Activated CD4-positive, alpha-beta T cell treated with anti-CD3 and anti-CD28 coated beads, Interleukin-2, amount 50 U/mL, for 1 hour (primary cell): ENCODE results near the gene HOXC12.

Experiments
- DNase-seq: peaks from one replicate; pipeline ENCODE4 v3.0.0-alpha.2; 2020

The HOXC12 gene

DNA sequence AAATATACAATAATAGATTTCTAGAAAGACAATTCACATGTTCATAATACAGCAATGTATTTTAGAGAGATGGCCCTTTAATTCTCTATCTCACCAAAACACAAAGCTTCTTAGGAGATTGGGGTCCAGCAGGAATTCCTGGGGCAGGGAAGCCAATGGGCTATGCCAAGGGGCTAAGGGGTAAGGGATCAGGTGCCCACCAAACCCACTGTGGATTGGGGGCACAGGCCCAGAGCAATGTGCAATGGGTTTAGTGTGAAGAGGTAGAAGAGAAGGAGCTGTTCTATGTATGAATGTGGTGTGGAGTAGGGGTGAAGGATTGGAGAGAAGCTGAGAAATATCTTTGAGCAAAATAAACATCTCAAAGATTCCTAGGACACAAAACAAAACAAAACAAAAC lies 13.5 kb upstream of the HOXC12 start:
- DNase-seq = no peak

DNA sequence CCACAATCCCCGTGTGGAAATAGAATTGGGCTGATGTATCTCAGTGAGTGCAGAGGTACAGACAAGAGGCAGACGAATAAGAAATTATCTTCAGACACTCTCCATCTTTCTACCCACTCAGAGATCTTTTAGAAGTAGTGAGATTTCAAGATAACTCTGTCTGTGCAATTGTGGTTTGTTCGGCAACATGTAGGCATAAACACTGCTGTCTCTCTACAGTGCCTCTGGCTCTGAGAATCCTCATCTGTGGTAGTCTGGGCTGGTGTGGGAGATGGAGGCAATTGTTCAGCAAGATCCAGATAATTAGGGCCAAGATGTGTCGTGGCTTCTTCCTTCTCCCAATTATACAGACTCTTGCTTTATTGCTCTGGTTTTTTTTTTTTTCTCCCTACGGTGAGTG lies 13.0 kb upstream of the HOXC12 start:
- DNase-seq = no peak

DNA sequence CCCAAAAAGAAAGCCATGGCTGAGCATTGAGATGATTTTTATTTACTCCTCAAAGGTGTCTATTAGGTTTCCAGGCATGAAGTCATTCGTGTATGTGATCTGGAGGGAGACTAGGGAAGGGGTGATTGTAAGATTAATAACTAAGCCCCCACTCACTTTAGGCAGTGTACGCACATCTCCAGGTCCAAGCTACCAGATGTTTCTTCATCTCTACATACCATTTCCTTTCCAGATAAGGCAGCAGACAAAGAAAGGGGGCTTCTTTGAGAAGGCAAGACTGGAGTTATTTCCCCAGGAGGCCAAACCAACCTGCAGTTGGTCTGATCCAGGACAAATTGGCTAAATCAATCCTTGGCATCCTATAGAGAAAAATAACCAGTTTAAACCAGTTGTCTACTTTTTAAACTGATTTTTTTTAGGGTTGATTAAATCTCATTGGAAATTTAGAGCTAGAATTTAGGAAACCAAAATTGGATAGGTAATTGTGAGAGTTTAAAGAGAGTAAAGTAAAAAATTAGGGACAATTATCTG lies 12.2 kb upstream of the HOXC12 start:
- no peak for DNase-seq

DNA sequence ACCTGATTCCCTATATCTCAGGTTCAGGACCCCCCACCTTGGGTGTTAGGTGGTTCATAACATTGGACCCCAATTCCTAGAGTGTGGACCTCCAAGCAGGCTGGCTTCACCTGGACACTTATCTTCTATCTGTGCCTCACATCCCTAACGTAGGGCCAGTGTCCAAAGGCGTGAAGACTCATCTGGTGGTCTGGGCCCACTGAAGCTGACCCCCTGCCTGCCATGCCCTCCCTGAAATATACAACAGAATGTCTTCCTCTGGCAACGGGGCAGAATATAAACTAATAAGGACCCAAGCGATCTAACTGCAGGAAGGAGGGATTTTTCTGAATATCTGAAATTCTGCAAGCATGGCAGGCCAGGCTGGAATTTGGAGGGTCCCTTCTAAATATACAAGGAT lies 10.5 kb upstream of the HOXC12 start:
- DNase-seq = no peak

DNA sequence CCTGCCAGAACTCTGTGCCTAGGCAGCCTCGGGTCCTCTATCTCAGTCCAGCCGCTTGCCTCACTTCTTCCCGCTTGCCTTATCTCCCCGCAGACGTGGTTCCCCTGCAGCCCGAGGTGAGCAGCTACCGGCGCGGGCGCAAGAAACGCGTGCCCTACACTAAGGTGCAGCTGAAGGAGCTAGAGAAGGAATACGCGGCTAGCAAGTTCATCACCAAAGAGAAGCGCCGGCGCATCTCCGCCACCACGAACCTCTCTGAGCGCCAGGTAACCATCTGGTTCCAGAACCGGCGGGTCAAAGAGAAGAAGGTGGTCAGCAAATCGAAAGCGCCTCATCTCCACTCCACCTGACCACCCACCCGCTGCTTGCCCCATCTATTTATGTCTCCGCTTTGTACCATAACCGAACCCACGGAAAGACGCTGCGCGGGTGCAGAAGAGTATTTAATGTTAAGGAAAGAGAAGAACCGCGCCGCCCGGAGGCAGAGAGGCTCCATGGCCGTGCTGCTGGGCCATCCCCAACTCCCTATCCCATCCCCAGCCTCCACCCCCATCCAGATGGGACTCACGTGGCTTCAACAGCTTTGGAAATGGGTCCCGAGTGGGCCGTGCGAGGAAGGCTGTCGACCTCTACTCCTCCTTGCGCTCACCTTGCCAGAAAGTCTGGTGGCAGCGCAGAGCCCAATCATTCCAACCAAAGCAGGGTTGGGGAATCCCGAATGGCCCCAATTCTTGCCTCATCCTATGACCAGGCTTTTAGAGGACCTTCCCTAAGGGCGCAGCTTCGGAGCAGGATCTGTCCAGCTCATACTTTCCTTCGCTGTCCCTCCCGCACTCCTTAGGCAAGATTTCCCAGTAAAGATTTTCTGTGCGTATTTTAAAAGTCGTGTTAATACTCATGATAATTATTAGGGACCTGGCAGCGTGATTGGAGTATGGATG lies 9.5 kb upstream of the HOXC12 start:
- DNase-seq = no peak

DNA sequence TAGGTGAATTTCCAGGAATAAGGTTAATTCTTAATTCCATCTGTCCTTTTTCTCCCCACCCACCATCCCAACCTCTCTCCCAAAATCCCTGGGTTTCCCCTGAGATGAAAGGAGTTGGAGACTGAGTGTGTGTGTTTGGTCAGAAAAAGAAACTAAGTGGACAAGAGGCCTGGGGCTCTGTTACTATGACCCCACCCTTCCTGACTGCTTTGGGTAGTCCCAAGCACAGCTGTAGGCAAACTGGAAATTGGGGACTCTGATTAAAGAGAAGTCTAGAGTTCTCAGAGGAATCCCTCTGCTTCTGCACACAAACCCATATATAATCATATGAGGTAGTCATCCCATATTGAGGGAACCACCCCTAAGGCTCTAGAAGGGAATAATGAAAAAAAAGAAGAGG lies 7.0 kb upstream of the HOXC12 start:
- no peak for DNase-seq

DNA sequence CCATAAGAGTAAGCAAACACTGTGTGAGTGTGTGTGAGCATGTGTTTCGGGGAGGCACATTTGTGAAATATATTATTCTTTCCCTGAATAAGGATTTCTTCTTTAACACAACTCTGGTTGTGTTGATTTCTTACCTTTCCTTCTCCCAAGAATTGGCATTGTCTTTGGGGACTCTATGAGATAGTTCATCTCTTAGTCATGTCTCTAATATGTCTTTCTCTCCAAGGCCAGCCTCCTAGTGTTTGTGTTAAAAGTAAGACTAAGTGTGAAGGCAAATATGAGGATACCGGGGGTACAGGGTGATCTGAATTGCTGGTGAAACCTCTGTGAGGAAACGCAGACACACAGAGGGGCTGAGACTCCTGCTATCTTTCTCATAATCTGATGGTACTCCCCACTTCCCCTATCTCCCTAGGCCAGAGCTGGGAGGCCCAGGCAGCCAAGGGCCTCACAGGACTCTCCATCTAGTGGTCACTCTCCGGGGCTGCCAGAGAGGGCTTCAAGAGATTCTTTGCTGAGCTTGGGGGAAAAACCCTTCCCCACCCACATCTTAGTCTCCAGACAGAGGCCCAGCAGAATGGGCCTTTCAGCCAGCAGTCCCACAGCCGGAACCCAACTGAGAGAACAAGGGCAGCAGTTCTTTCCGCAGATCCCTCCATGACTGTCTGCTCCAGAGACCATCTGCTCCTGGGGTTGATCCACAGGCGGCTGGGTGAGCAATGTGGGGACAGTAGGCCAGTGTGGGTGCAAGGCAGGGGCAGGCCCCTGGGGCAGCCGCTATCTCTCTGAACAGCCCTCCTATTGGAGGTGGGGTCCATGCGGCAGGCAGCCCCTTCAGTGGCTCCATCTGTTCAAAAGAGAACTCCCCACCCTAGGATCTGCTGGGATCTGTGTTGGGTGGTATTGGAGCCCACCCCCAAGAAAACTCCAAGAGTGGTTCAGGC lies 5.8 kb upstream of the HOXC12 start:
- no peak for DNase-seq

DNA sequence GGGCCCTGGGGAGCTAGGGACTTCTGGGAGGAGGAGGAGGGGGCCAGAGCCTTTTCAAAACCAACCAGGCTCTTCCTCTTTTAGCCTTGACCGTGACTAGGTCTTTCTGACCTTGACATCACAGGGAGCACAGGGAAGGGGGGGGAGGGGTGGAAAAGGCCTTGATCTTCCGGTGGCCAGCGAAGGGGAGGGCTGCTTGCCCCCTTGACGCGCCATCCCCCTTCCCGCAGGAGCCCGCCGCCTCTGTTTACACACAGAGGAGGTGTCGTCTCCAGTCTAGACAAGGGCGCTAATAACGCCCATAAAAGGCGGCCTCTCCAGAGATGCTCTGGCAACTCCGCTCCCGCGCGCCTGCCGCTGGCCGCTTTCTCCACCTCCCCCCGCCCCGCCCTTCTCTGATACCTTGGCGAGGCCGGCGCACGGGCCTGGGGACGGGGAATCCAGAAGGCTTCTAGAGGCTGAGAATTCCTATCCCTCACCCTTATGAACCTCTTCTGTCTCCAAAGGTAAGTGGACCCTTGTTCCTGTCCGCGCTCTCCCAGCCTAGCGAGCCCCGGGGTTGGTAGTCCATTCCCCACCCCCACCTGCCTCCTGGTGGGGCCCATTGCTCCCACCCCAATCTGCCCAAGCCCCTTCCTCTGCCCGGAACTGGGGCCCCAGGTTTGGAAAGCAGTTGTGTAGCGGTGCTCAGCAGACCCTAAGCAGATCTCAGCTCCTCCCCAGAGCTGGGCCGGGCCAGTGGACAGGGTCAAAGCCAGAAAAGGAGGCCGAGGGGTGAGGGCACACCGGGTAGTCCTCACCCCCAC lies 4.9 kb upstream of the HOXC12 start:
- DNase-seq = no peak

DNA sequence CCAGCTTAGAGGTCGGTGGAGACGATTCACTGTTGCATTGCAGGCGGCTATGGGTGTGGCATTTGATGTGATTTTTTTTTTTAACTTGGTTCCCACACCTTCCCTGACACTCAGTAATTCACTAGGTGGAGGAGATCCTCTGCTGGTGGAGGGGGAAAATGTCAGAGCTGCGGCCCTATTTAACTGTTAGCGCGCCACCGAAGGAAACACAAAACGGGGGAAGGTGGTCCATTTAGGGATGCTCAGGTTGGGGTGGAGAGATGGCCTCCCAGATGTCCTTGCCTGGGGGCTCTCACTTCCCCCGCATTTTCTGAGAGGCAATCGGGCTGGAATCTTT lies 4.3 kb upstream of the HOXC12 start:
- DNase-seq = no peak

DNA sequence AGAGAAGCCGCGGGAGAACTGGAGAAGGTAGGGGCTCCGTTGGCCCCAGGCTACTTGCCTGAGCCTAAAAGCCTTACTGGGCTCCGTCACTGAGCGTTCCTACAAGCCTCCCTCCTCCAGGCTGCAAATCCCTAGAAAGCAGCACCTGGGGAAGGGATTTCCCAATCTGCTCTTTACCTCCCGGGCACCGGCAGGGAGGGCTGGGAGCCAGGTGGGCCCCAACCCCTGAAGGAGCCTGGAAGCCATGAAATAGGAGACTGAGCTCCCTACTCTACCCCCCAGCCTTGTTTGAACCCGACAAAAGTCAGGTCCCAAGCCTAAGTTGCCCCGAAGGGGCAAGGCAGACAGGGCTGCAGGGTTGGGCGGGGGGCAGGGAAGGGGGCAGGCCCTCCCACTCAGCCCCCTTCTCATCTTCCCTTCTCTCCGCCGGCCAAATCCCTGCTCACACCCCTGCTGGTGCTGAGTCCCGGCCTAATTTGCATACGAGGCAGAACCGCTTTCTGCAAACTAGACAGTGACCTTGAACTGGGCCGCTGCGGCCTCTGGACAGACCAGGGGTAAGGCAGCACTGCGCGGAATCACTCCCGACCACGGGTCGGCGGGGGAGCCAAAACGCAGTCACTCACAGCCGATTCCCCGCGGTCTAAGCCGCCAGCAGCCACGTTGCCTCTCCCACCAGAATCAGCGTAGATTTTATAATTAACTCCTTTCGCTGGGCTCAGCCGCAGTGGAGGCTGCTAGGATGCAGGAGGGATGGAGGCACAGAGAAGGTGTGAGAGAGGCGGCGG lies 3.7 kb upstream of the HOXC12 start:
- no peak for DNase-seq

DNA sequence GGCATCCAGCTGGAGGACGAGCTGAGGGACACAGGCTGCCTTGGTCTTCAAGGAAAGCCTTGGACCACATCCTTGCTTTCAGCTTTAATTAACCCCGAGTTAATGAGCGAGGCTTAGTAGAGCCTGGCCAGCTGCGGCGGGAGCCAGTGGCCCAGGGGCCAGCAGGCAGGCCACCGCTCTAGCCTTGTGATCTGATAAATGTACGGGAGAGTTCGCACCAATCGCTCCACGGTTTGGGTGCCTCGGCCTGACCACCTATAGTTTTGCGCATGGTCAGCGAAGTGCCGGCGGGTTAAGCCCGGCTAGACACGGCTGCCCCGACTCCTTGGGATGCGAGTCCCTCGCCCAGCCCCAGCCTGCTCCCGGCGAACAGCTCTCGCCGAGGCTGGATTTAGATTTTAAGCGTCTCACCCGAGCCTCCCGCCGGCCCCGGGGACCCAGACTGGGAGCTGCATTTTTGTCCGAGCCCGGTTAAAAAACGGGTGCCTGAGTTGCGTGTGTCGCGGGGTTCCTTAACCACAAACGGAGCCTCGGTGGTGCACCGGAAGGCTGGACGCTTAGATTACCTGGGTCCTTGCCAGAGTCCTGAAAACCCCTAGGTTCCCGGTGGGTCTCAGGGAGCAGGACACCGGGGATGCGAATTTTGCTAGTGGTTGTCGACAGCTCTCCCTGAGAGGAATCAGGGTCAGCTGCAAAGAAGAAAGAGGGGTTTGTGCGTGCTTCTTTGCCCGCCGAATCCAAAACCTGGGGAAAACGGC lies 2.9 kb upstream of the HOXC12 start:
- DNase-seq = no peak

DNA sequence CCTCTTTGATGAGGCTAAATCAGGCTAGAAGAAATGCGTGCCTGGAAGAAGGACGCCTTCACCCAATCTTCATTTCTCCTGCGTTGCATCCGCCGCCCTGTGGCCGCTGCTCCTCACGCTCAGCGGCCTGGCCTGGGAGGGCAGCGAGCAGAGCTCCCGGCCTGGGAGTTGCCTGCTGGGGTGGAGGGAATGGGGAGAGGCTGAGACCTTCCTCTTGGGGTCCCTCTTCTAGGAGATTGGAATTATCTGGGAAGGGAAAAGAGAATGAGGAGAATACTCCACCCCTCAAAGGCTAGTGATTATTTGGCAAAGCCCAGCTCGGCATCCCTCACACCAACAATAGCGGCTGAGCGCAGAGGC lies 2.4 kb upstream of the HOXC12 start:
- no peak for DNase-seq

DNA sequence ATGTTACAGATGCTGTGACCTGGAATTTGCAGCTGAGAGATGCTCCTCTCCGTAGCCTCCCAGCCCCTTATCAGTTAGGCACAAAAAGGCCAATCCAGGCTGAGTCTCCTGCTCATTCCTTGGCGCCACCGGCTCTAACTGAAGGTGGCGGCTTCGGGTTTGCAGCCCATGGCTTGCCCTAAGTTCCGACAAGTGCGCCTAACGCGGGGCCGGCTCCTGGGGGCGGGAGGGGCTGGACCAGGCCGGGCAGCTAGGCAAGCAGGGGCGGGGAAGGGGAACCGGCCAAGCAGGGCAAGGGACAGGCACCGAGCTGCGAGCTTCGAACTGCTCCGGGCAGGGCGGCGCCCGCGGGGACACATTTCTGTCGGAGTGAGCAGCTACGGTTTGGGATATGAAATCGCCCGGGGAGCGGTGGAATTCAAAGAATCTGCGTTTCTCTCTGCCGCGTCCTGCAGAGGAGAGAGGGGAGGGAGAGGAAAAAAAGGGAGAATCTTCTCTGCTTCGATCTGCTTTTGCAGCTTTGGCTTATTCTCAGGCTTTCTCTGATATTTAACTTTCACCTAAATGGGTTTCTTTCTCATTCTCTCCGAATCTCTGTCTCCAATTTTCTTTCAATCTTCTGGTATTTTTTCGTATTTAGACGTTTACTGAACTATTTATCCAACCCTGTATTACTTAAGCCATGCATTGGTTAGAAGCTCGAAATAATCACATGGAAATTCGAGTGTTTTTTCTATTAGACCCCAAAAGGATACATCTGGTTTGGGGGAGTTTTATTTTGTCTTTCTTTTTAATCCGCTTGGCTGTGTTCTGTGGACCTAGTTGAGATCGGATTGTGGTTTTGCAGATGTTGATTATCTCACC lies 1.6 kb upstream of the HOXC12 start:
- DNase-seq = no peak

DNA sequence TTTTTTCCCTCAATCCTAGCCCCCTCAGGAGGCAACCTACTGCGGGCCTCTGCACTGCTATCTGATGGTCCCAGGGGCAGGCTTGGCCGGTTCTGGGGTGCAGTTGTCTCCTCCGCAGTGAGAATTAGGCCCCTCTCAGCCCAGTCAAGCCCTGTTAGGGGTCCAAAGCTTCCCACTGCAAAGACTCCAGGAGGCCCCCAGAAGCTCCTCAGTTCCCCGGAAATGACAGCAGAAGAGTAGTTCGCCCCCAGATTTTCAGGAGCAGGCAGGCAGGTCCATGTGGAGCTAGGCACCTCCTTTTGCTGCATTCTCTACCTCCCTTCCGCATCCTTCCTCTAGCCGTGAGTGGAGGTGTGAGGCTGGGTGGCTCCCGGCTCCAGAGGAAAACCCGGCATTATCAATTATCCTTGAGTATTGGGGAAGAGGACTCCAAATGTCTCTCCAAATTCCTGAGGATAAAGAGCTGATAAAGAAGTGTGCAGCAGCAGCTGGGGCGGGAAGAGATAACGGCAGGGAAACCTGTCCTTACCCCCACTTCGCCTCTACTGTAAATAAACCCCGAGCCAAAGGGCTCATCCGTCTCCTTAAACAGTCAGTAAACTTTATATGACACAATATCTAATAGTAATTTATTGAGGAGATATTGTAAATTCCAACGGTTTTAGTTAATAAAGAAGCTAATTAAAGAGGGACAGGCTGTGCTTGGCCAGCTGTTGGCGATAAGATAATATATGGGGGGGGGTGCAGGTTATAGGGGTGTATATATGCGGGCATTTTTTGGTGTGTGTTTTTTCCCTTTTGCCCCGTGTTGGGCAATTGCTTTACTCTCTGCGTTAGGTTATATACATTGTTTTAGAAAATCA lies 641 bp upstream of the HOXC12 start:
- DNase-seq = no peak

DNA sequence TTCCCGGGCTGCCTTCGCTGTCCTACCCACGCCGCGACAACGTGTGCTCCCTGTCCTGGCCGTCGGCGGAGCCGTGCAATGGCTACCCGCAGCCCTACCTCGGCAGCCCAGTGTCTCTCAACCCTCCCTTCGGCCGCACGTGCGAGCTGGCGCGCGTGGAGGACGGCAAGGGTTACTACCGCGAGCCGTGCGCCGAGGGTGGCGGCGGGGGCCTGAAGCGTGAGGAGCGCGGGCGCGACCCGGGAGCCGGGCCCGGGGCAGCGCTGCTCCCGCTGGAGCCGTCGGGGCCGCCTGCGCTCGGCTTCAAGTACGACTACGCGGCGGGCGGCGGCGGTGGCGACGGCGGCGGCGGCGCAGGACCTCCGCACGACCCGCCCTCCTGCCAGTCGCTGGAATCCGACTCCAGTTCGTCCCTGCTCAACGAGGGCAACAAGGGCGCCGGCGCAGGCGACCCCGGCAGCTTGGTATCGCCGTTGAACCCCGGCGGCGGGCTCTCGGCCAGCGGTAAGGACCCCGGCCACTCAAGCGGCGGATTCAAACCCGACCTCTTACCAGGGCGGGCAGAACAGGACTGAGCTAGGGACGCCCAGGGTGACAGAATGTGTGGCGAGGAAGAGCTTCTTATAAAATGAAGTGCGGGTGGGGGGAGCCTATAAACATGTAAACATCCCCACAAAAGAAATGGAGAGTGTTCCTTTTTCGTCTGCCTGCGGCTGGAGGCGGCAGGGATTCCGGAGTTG lies 503 bp downstream of the HOXC12 start:
- no peak for DNase-seq

DNA sequence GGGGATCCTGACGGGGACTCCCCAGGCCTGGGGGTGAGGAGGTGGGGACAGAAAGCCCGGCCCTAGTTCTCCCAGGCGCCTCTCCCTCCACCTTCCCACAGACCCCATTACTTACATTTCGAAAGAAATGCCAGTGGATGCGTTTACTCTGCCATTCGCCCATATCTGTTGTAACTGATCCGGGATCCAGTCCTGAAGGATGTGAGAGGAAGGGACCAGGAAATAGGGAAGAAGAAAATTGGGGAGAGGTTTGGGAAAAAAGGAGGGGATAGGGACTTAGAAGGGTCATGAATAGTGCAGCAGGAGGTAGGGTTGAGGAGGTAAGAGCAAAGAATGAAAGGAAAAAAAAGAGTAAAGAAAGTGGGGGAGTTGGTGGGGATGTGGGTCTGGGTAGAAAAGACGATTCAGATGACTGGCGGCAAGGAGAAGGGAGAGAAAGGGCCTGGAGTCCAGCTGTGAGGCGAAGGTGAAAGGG lies 1.1 kb downstream of the HOXC12 start:
- no peak for DNase-seq

DNA sequence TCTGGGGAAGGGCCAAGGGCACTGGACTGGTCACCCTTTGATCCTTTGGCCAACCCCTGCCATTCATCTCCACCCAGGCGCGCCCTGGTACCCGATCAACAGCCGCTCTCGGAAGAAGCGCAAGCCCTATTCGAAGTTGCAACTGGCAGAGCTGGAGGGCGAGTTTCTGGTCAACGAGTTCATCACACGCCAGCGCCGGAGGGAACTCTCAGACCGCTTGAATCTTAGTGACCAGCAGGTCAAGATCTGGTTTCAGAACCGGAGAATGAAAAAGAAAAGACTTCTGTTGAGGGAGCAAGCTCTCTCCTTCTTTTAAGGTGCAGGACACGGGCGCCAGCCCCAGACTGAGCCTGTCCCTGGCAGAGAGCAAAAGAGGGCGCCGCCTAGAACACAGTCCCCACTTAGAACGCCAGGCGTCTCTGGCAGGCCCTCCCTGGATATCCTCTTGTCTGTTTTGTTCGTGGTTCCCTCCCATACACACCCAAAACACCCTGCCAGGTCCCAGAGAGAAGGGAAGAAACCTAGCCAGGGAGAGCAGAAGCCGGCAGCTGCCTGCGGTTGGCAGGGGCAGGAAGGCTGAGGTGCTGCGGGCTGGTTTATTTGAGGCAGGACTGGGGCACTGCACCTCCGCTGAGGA lies 1.7 kb downstream of the HOXC12 start:
- DNase-seq = no peak
